Nephron progenitor cell (in vitro differentiated cells): ENCODE measurements around the gene WDSUB1.

Experiments used
- DNase-seq: peaks from one replicate; pipeline ENCODE4 v3.0.0; 2021
- H3K27ac Mint-ChIP-seq: 2 replicates; pipeline ENCODE4 v1.8.0; 2021; ENCODE audit warnings: mild to moderate bottlenecking, moderate library complexity, mixed read lengths
- H3K27me3 Mint-ChIP-seq: 2 replicates; pipeline ENCODE4 v1.8.0; 2021; ENCODE audit warnings: mild to moderate bottlenecking, low read depth, mixed read lengths; ENCODE audit not compliant: poor library complexity
- H3K36me3 Mint-ChIP-seq: 2 replicates; pipeline ENCODE4 v1.8.0; 2021; ENCODE audit warnings: low read depth, mixed read lengths
- H3K4me1 Mint-ChIP-seq: 2 replicates; pipeline ENCODE4 v1.8.0; 2021; ENCODE audit warnings: mixed read lengths
- H3K4me3 Mint-ChIP-seq: 2 replicates; pipeline ENCODE4 v1.8.0; 2021; ENCODE audit warnings: mild to moderate bottlenecking, moderate library complexity, mixed read lengths
- H3K9me3 Mint-ChIP-seq: 2 replicates; pipeline ENCODE4 v1.8.0; 2021; ENCODE audit warnings: mild to moderate bottlenecking, moderate library complexity, mixed read lengths
- TF ChIP-seq, protein P1 (sequence below): fragments of 200-600 bp; sonication (generic); IDR thresholded peaks from 2 replicates; pipeline ENCODE4 v1.5.0; 2021; ENCODE audit warnings: antibody characterized with exemption

WDSUB1 gene

GRCh38 chr2:159300586-159300985, 14.1 kb upstream of the WDSUB1 start:
- Mint-ChIP-seq H3K36me3 (peaks cover 8% of the 10 kb centered on the region), H3K27me3 (no peaks in the 10 kb centered on the region), H3K27ac (no peak overlapping the region), H3K4me3 (no peak overlapping the region), H3K4me1 (no peaks in the 10 kb centered on the region), H3K9me3 (peaks cover 28% of the 10 kb centered on the region)
- TF ChIP-seq, protein P1, sequence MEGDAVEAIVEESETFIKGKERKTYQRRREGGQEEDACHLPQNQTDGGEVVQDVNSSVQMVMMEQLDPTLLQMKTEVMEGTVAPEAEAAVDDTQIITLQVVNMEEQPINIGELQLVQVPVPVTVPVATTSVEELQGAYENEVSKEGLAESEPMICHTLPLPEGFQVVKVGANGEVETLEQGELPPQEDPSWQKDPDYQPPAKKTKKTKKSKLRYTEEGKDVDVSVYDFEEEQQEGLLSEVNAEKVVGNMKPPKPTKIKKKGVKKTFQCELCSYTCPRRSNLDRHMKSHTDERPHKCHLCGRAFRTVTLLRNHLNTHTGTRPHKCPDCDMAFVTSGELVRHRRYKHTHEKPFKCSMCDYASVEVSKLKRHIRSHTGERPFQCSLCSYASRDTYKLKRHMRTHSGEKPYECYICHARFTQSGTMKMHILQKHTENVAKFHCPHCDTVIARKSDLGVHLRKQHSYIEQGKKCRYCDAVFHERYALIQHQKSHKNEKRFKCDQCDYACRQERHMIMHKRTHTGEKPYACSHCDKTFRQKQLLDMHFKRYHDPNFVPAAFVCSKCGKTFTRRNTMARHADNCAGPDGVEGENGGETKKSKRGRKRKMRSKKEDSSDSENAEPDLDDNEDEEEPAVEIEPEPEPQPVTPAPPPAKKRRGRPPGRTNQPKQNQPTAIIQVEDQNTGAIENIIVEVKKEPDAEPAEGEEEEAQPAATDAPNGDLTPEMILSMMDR = no peak
- no peak for DNase-seq

- DNase-seq = no peak
- Mint-ChIP-seq H3K4me1 (no peaks in the 10 kb centered on the region), H3K9me3 (peaks cover 15% of the 10 kb centered on the region), H3K27ac (no peak overlapping the region), H3K27me3 (no peaks in the 10 kb centered on the region), H3K4me3 (no peak overlapping the region), H3K36me3 (no peaks in the 10 kb centered on the region)
- TF ChIP-seq, protein P1 = no peak
Observed at GRCh38 chr2:159298967-159299366, 12.5 kb upstream of the WDSUB1 start.

DNA sequence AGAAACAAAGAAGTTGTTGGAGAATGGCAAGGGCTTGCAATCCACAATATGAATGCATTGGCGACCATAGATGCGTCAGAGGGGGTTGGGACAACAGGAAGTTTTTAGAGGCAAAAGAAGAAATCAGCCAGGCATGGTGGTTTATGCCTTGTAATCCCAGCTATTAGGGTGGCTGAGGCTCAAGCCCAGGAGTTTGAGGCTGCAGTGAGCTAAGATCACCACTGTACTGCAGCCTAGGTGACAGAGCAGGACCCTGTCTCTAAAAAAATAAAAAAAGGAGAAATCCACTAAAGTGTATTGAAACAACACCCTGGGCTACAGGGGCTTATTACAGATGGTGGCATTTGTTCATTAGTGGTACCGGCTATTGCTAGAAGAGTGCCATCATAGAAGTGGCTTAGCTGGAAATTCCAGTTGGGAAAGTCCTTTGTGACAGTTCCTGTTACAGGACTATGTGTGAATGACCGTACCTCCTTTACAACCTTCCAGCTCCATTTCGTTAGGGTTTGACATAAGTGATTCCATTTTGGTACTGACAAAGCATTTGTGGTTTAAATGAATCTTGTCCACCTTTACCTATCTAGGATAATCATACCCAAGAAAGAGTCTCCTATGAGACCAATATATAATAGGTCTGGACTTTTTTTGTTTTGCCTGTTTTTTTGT, 10.7 kb upstream of the WDSUB1 start:
- TF ChIP-seq, protein P1 = no peak
- Mint-ChIP-seq H3K27me3 (no peaks in the 10 kb centered on the region), H3K36me3 (no peaks in the 10 kb centered on the region), H3K9me3 (peaks cover 9% of the 10 kb centered on the region), H3K4me1 (peaks cover 3% of the 10 kb centered on the region), H3K4me3 (no peak overlapping the region), H3K27ac (no peak overlapping the region)
- DNase-seq = no peak

DNA sequence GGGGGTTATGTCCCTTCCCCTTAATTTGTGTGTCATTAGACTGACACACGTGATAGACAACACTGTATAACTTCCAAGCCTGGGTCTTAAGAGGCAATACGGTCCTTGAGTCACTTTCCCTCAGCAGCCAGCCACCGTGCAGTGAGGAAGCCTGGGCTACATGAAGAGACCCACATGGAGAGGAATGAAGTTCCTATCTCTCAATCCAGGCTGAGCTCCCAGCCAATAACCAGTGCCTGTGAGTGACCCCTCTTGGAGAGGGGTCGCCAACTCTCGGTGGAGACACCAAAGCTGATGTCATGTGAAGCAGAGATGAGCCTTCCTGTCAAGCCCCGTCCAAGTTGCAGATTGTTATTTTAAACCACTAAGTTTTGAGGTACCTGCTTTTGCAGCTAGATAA, 5.7 kb upstream of the WDSUB1 start:
- TF ChIP-seq, protein P1 = no peak
- Mint-ChIP-seq H3K27ac (no peak overlapping the region), H3K27me3 (peaks cover 3% of the 10 kb centered on the region), H3K36me3 (no peaks in the 10 kb centered on the region), H3K9me3 (no peaks in the 10 kb centered on the region), H3K4me3 (no peak overlapping the region), H3K4me1 (peaks cover 15% of the 10 kb centered on the region)
- DNase-seq = peak; percentile 9

DNA sequence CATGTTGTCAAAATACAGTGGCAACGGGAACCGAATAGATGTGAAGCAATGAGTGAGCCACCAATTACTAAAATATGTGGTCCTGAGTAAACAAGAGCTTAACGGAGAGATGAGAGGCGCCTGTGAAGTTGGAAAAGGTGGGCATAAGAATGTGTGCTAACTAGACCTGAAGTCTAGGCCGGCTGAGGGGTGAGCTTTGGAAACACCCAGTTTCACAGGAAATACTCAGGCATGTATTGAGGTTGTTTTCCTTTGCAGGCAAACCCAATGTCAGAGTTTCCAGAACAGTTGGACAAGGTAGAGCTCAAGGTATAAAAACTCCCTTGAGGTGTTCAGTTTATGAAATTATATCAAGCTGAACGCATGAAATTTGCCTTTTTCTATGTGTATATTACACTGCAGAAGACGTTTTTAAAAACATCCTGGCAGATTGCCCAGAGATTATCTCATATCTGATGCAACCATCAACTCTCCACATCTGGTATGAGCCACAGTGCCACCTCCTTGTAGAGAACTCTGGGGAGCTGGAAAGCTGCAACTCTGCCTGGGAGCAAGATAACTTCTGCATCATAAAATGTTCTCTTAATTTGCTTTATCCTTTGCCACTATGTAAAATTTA, 3.9 kb upstream of the WDSUB1 start:
- Mint-ChIP-seq H3K36me3 (no peaks in the 10 kb centered on the region), H3K27me3 (peaks cover 3% of the 10 kb centered on the region), H3K27ac (no peak overlapping the region), H3K9me3 (no peaks in the 10 kb centered on the region), H3K4me3 (no peak overlapping the region), H3K4me1 (peaks cover 23% of the 10 kb centered on the region)
- DNase-seq = no peak
- TF ChIP-seq, protein P1 = no peak

DNA sequence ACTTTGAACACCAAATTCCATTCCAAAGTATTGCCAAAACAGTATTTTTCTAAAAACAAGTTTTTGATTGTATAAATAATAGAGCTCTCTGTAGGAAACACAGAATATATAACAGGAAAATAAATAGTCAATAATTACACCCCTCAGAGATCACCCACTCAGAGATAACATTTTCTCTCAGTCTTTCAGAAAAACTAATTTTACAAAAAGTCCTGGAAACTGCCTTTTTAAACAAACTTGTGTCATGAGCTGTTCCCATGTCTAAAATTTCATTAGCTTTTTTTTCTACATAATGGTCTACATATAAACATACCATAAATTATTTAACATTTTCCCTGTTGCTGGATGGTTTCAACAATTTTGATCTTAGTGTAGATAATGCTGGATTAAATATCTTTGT, 1.2 kb upstream of the WDSUB1 start:
- Mint-ChIP-seq H3K4me1 (peaks cover 37% of the 10 kb centered on the region), H3K27me3 (peaks cover 3% of the 10 kb centered on the region), H3K9me3 (no peaks in the 10 kb centered on the region), H3K36me3 (peaks cover 7% of the 10 kb centered on the region), H3K4me3 (peak overlapping the region; percentile 92), H3K27ac (peak overlapping the region; percentile 42)
- TF ChIP-seq, protein P1 = no peak
- DNase-seq = no peak
